ENCODE measurements around the gene CASR. TPM values are rescaled to one million over a fixed set of nuclear protein-coding genes. Genes with fewer than 3 reads are reported as not detected.

Gene CASR
- total RNA-seq, 1 experiment from 2014 or later = 0.02 TPM

DNA sequence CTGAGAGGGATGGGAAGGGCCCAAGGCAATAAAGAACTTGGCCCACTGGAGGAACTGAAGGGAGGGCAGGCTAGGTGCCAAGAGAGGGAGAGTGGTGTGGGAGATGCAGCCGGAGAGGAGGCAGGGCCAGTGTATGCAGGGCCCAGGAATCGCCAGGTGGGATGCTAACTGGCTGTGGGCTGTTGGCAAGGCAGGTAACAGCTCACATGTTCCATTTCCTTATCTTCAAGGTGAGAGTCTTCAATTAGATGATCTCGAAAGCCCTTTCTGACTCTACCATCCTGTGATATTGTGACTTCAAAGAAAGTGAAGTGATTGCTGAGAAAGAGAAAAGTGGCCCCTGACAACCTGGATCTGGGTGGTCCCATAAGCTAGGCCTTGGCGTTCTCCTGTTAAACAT is 49.0 kb downstream of the CASR start:
- Histone ChIP-seq H3K27ac (ENCODE audit: insufficient read length, low read depth, low read length) (no peak overlapping the region), H3K9me3 (ENCODE audit: control insufficient read depth, low read depth, low read length) (no peaks in the 10 kb centered on the region), H4K91ac (ENCODE audit: insufficient read length, low read depth, low read length) (no peak overlapping the region), H2AFZ (ENCODE audit: low read length) (no peak overlapping the region), H3K27me3 (ENCODE audit: insufficient read depth, low read length) (no peaks in the 10 kb centered on the region), H3K4me2 (ENCODE audit: insufficient read depth, insufficient read length, low read length) (no peak overlapping the region), H2BK15ac (ENCODE audit: low read depth, low read length) (no peak overlapping the region), H2BK120ac (ENCODE audit: low read depth, low read length, poor library complexity, severe bottlenecking) (no peak overlapping the region), H3K4ac (ENCODE audit: low read depth, low read length) (no peak overlapping the region), H4K20me1 (ENCODE audit: control insufficient read depth, insufficient read depth, insufficient read length) (no peaks in the 10 kb centered on the region), H4K5ac (ENCODE audit: insufficient read length, low read depth, low read length) (no peak overlapping the region), H3K56ac (ENCODE audit: insufficient read length, low read depth, low read length) (no peak overlapping the region), H3K23ac (ENCODE audit: insufficient read length, low read depth, low read length) (no peak overlapping the region), H2BK5ac (ENCODE audit: insufficient read length, low read length) (no peak overlapping the region), H3T11ph (ENCODE audit: low read length) (no peak overlapping the region), H3K18ac (ENCODE audit: insufficient read length, low read depth, low read length) (no peak overlapping the region), H2BK12ac (ENCODE audit: insufficient read length, low read depth, low read length) (no peak overlapping the region), H3K79me1 (ENCODE audit: insufficient read depth, low read depth, low read length, poor library complexity, severe bottlenecking) (no peaks in the 10 kb centered on the region), H2BK20ac (ENCODE audit: low read depth, low read length, poor library complexity, severe bottlenecking) (no peak overlapping the region), H3K23me2 (ENCODE audit: insufficient read length, low read depth, low read length, poor library complexity, severe bottlenecking) (no peaks in the 10 kb centered on the region), H3K9ac (ENCODE audit: extremely low read depth, insufficient read length, low read length) (no peak overlapping the region), H3K4me1 (ENCODE audit: insufficient read depth, low read length) (no peaks in the 10 kb centered on the region; the same call in 1 of the 2 replicates), H4K8ac (replicated peaks; ENCODE audit: insufficient read length, low read depth, low read length) (no peak overlapping the region), H3K79me2 (ENCODE audit: insufficient read depth, low read length) (no peaks in the 10 kb centered on the region), H3K14ac (ENCODE audit: insufficient read depth, low read length) (no peak overlapping the region), H2AK5ac (ENCODE audit: insufficient read length, low read length) (no peak overlapping the region)
- WGBS (ENCODE audit: extremely low coverage, insufficient read length, low lambda C conversion rate) = no CpG with 5 or more reads among the region's 4 CpGs
- H3K27ac Mint-ChIP-seq = no peak overlapping the region
- H3K4me1 Mint-ChIP-seq = peaks cover 0 to 5% of the 10 kb centered on the region in 2 experiments; a peak in 2 of 4 replicates
- H3K36me3 Mint-ChIP-seq (ENCODE audit: insufficient read depth in 1 of 3, low read depth in 3 of 3) = no peaks in the 10 kb centered on the region
- H3K27me3 Mint-ChIP-seq (ENCODE audit: low read depth) = peaks cover 3% of the 10 kb centered on the region; the same call in 1 of the 2 replicates
- no peak for DNase-seq
- no peak overlapping the region for H3K4me3 Mint-ChIP-seq
- TF ChIP-seq, protein P1, sequence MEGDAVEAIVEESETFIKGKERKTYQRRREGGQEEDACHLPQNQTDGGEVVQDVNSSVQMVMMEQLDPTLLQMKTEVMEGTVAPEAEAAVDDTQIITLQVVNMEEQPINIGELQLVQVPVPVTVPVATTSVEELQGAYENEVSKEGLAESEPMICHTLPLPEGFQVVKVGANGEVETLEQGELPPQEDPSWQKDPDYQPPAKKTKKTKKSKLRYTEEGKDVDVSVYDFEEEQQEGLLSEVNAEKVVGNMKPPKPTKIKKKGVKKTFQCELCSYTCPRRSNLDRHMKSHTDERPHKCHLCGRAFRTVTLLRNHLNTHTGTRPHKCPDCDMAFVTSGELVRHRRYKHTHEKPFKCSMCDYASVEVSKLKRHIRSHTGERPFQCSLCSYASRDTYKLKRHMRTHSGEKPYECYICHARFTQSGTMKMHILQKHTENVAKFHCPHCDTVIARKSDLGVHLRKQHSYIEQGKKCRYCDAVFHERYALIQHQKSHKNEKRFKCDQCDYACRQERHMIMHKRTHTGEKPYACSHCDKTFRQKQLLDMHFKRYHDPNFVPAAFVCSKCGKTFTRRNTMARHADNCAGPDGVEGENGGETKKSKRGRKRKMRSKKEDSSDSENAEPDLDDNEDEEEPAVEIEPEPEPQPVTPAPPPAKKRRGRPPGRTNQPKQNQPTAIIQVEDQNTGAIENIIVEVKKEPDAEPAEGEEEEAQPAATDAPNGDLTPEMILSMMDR (conservative IDR thresholded peaks at IDR 0.05) = no peak
- H3K9me3 Mint-ChIP-seq = peaks cover 0 to 3% of the 10 kb centered on the region in 2 experiments; a peak in 1 of 5 replicates
